Vagina (tissue), 2 donors: ENCODE results near the gene FLT1.

Source experiments
- POLR2A ChIP-seq, 2 donors: fragments of 450-650 bp; IDR thresholded peaks; one replicate each; pipeline ENCODE4 v1.6.1; 2017; ENCODE audit warnings: antibody characterized with exemption in 2 of 2, mild to moderate bottlenecking in 2 of 2, moderate library complexity in 2 of 2
- POLR2AphosphoS5 ChIP-seq, 2 donors: sonication (generic); formaldehyde crosslinking; IDR thresholded peaks; one replicate each; pipeline ENCODE4 v1.9.0; 2017; ENCODE audit warnings: antibody characterized with exemption in 2 of 2, mild to moderate bottlenecking in 2 of 2, low read depth in 1 of 2; ENCODE audit not compliant: insufficient read depth in 1 of 2
- TF ChIP-seq, protein P1 (sequence below), 3 experiments: fragments of 450-650 bp in 2 of 3; fragments of 200-600 bp in 1 of 3; sonication (generic) in 1 of 3; IDR thresholded peaks; one replicate each; pipeline ENCODE4 v1.5.1; 2017 to 2019; ENCODE audit warnings: antibody characterized with exemption in 3 of 3, mild to moderate bottlenecking in 2 of 3, moderate library complexity in 2 of 3

DNA sequence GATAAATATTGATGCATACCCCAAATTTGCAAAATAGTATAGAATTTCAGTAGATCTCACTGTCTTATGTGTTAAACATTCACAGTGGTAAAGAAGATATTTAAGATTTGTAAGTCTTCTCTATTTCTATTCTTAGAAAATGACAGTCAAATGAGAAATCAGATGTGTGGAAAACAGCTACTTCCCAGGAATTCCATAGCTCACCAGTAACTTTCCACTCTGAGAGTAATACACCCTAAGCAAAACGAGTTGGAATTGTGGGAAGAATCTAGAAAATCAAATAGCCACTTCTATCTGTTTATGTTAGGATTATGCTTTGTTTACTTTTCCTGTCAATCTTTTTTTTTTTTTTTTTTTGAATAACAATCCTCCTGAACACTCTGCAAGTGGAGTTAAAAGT is 69.1 kb downstream of the FLT1 start:
- TF ChIP-seq POLR2A (IDR thresholded peaks at IDR 0.05) (no peak), POLR2AphosphoS5 (IDR thresholded peaks at IDR 0.05; ENCODE audit: insufficient read depth in 1 of 2, low read depth in 1 of 2) (no peak)
- TF ChIP-seq, protein P1, sequence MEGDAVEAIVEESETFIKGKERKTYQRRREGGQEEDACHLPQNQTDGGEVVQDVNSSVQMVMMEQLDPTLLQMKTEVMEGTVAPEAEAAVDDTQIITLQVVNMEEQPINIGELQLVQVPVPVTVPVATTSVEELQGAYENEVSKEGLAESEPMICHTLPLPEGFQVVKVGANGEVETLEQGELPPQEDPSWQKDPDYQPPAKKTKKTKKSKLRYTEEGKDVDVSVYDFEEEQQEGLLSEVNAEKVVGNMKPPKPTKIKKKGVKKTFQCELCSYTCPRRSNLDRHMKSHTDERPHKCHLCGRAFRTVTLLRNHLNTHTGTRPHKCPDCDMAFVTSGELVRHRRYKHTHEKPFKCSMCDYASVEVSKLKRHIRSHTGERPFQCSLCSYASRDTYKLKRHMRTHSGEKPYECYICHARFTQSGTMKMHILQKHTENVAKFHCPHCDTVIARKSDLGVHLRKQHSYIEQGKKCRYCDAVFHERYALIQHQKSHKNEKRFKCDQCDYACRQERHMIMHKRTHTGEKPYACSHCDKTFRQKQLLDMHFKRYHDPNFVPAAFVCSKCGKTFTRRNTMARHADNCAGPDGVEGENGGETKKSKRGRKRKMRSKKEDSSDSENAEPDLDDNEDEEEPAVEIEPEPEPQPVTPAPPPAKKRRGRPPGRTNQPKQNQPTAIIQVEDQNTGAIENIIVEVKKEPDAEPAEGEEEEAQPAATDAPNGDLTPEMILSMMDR (IDR thresholded peaks at IDR 0.05): no peak
